Spleen (tissue), 7 donors: ENCODE data around the gene HERC6.

Source experiments
- CTCF ChIP-seq, 11 experiments: fragments of 200-600 bp in 7 of 11; fragments of 450-650 bp in 4 of 11; sonication (generic) in 4 of 11; IDR thresholded peaks in 8 of 11; conservative IDR thresholded peaks in 3 of 11; 1 replicate in 7 of 11; 2 replicates in 4 of 11; pipeline versions ENCODE4 v1.4.0 to v1.8.0; 2016 to 2021; ENCODE audit warnings: antibody characterized with exemption in 11 of 11, inconsistent platforms in 4 of 11, mild to moderate bottlenecking in 1 of 11
- POLR2AphosphoS5 ChIP-seq, 3 donors: sonication (generic); formaldehyde crosslinking; IDR thresholded peaks; one replicate each; pipeline ENCODE4 v1.5.1; 2017; ENCODE audit warnings: antibody characterized with exemption in 3 of 3
- donor health status: DM: no; HTN: no; CAD: no; lungs with moderate emphysema.
- donor health status: DM: no; HTN: no; CAD: no.
- donor health status: DM: no; HTN: no; CAD: no.

GRCh38 chr4:88360791-88361190, 17.9 kb upstream of the HERC6 start:
- TF ChIP-seq CTCF (IDR thresholded peaks at IDR 0.05 in 8 of 11, conservative IDR thresholded peaks at IDR 0.05 in 3 of 11): no peak
- no peak for TF ChIP-seq POLR2AphosphoS5 (IDR thresholded peaks at IDR 0.05)
